Prostate gland (tissue), 2 donors: ENCODE results near the gene NTM.

Source experiments
- CTCF ChIP-seq, 4 experiments: fragments of 200-600 bp in 2 of 4; fragments of 450-650 bp in 2 of 4; sonication (generic) in 2 of 4; IDR thresholded peaks; 1 replicate in 3 of 4; 2 replicates in 1 of 4; pipeline ENCODE4 v1.5.1; 2016 to 2019; ENCODE audit warnings: antibody characterized with exemption in 4 of 4, mild to moderate bottlenecking in 2 of 4, moderate library complexity in 2 of 4
- POLR2A ChIP-seq: fragments of 450-650 bp; IDR thresholded peaks from one replicate; pipeline ENCODE4 v1.6.1; 2016; ENCODE audit warnings: antibody characterized with exemption, mild to moderate bottlenecking
- POLR2AphosphoS5 ChIP-seq: sonication (generic); formaldehyde crosslinking; IDR thresholded peaks from one replicate; pipeline ENCODE4 v1.6.1; 2017; ENCODE audit warnings: antibody characterized with exemption

- TF ChIP-seq CTCF (IDR thresholded peaks at IDR 0.05) = no peak
- TF ChIP-seq POLR2A = no peak
- no peak for TF ChIP-seq POLR2AphosphoS5
Measured at GRCh38 chr11:132158696-132159095, 788.3 kb downstream of the NTM start.
